HG02938 (cell line): ENCODE measurements around the gene VPS35L.

Experiments
- ATAC-seq: cut with Tn5 transposase; IDR thresholded peaks from one replicate; pipeline ENCODE4 v1.9.1; 2021; ENCODE audit warnings: mild to moderate bottlenecking, moderate library complexity; ENCODE audit not compliant: unreplicated experiment

VPS35L gene

GRCh38 chr16:19589106-19589505 is 33.6 kb downstream of the VPS35L start:
- ATAC-seq, result no peak

GRCh38 chr16:19589771-19590302 is 34.3 kb downstream of the VPS35L start:
- ATAC-seq, result no peak

- no peak for ATAC-seq
Observed at GRCh38 chr16:19595043-19595767, 39.7 kb downstream of the VPS35L start.

GRCh38 chr16:19598805-19599510 is 43.5 kb downstream of the VPS35L start:
- no peak for ATAC-seq

GRCh38 chr16:19599968-19600716 is 44.6 kb downstream of the VPS35L start:
- ATAC-seq, result no peak

- ATAC-seq, result no peak
Observed at GRCh38 chr16:19601083-19601976, 45.8 kb downstream of the VPS35L start.

- ATAC-seq, result no peak
Observed at GRCh38 chr16:19604911-19605310, 49.4 kb downstream of the VPS35L start.

- no peak for ATAC-seq
Observed at GRCh38 chr16:19605701-19606100, 50.2 kb downstream of the VPS35L start.

GRCh38 chr16:19607616-19608280 is 52.2 kb downstream of the VPS35L start:
- ATAC-seq, result no peak

- ATAC-seq, result no peak
Observed at GRCh38 chr16:19609359-19609758, 53.9 kb downstream of the VPS35L start.

- ATAC-seq, result no peak
Observed at GRCh38 chr16:19610200-19610599, 54.7 kb downstream of the VPS35L start.

GRCh38 chr16:19613834-19614233 is 58.3 kb downstream of the VPS35L start:
- ATAC-seq, result no peak

GRCh38 chr16:19616241-19616640 is 60.7 kb downstream of the VPS35L start:
- no peak for ATAC-seq

GRCh38 chr16:19618876-19619275 is 63.4 kb downstream of the VPS35L start:
- no peak for ATAC-seq

GRCh38 chr16:19621445-19621844 is 65.9 kb downstream of the VPS35L start:
- ATAC-seq, result no peak

GRCh38 chr16:19625039-19625438 is 69.5 kb downstream of the VPS35L start:
- no peak for ATAC-seq

GRCh38 chr16:19636436-19637267 is 81.1 kb downstream of the VPS35L start:
- ATAC-seq, result no peak

- ATAC-seq, result no peak
Observed at GRCh38 chr16:19639986-19640421, 84.5 kb downstream of the VPS35L start.

GRCh38 chr16:19642501-19642900 is 87.0 kb downstream of the VPS35L start:
- ATAC-seq, result no peak
